Stimulated activated CD4-positive, alpha-beta T cell treated with anti-CD3 and anti-CD28 coated beads, TNF-alpha, amount 100 ng/mL, for 4 hours (primary cell): ENCODE data around the gene DNAH11.
"Not testable (repeated sequence)": the region's sequence is repeated elsewhere in the genome, so short reads cannot be mapped to it uniquely, and the experiment has no call there.

Experiments
- DNase-seq, 3 experiments: peaks; one replicate each; pipeline ENCODE4 v3.0.0-alpha.2; 2020; ENCODE audit warnings: low read depth in 3 of 3

Gene DNAH11

DNA sequence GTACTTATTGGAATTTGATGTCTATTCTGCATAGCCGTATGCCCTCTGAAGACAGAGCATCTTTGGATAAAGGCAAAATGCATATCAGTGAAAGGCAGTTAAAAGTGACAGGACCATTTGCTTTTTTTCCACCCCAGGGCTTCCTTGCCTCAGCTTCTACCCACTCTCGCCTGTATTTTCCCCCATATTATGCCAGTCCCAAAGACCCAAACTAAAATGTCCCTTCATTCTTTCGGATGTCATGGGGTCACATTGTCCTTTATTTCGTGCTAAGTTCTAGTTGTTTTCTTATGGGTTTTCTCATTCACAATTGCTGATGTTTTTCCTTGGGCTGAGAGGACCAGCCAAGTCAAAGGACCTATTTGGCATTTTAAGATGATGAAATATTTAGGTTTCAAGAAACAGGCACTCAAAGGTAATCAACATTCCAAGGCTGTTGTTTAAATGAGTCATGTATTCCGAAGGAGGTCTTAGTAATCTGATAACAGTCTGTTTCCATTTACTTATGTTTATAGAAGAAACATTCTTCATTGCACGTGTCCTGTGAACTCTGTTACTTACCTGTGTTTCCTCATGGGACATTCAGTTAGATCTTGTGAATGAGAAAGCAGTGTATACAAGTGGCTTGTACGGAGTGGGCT lies 74.1 kb downstream of the DNAH11 start:
- no peak for DNase-seq

DNA sequence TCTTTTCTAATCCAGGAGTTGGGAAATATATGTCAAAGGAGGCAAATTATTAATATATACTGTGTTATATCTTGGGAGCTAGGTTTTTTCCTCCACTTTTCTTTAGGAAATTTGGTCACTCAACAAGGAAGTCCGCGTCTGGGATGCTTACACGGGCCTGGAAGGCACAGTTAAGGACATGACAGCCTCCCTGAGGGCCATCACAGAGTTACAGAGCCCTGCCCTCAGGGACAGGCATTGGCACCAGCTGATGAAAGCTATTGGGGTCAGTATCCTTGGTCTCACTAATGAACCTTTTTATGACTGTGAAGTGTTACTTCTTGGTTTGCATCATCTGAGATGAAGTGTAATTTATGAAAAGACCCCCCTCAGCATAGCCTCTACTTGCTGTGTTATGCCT lies 74.7 kb downstream of the DNAH11 start:
- DNase-seq: no peak

DNA sequence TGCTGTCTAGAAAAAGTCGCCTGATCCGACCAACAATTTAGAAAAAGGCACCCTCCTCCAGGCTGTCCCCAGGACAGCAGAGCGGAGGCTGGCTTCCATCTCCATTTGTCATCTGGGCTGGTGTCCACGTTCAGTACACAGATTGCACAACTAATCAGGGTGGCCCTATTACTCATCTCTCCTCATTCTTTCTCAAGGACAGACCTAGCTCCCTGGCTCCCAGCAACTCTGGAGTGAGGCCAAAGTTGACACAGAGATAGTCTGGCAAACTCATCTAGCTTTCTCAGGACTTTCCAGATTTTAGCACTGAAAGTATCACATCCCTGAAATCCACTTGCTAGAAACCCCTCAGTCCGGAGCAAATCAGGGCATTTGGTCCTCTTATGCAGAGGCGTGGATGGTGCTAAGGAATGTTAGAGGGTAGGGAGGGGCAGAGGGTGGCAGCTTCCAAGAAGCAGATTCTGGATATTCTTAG lies 75.1 kb downstream of the DNAH11 start:
- DNase-seq: no peak

DNA sequence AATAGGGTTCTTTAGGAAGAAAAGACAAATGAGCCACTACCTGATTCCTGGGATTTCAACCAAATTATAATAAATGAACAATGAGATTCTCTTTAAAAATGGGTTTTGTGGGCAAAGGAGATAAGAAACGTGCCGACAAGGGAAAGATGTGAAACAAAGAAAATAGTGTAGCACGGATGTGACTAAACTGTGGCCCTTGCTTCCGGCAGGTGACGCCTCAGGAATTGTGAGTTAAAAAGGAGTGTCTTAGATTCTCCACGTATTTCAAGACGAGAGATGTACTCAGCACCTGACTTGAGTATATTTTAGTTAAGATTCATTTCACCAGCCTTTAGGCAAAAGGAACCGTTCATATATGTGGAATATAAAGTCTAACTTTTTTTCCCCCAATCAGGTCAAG lies 75.9 kb downstream of the DNAH11 start:
- no peak for DNase-seq

DNA sequence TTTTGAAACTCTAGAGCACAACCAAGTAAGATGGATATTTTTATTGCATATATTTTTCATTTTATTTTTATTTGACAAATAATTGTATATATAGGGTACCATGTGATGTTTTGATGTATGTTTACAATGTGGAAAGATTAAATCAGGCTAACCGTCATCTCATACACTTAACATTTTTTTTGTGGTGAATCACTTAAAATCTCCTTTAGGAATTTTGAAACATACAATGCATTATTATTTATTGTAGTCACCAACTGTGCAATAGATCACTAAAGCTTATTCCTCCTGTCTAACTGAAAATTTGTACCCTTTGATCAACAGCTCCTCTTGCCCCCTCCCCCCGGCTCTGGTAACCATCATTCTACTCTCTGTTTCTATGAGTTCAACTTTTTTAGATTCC lies 77.2 kb downstream of the DNAH11 start:
- DNase-seq: no peak

DNA sequence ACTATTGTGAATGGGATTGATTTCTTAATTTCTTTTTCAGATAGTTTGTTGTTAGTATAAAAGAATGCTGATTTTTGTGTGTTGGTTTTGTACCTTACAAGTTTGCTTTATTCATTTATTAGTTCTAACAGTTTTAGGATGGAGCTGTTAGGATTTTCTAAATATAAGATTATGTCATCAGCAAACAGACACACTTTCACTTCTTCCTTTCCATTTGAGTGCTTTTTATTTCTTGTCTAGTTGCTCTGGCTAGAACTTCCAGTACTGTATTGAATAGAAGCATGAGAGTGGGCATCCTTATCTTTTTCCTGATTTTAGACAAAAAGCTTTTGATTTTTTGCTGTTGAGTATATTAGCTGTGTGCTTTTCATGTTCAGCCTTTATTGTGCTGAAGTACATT lies 81.5 kb downstream of the DNAH11 start:
- no peak for DNase-seq

DNA sequence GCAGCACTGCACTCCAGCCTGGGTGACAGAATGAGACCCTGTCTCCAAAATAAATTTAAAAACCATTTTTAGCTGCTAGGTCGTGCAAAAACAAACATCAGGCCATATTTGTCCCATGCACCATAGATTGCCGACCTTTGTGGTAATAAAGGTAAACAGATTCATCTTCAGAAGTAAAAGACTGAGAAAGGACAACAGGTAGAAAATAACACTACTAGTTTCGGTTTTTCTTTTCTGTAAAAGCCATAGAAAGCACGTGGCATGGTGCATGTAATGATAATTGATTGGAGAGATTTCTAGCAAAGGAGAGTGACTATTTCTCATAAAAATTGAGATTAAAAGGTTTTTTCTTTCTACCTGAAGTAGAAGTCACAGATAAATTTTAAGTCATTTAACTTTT lies 93.9 kb downstream of the DNAH11 start:
- no peak for DNase-seq

DNA sequence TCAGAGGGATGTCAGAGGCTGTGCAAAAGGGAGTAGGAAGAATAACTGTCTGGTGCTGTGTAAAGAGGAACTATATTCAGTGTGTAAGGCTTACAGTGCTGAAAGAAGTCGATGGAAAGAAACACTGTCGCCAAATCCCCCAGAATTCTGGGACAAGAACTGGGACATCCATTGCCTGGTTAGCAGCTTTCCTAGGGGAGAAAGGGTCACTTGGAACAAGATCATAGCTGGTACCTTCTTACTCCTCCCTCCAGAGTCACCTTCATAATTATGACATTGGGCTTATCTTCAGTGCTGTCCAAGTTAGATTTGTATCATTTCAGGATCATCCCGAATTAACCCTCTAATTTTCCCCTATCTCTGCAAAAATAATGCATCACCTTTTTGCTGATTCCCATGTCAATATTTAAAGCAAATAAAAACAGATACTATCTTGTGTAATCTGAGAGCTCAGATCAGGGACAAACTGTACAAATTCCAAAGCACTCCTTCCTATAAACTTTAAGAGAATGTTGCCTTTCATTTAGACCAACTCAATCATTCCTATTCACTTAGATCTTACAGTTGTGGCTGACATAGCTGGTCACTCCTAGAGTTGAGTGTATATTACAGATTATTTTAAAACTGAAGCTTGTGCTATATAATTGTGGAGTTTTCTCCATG lies 96.5 kb downstream of the DNAH11 start:
- no peak for DNase-seq

DNA sequence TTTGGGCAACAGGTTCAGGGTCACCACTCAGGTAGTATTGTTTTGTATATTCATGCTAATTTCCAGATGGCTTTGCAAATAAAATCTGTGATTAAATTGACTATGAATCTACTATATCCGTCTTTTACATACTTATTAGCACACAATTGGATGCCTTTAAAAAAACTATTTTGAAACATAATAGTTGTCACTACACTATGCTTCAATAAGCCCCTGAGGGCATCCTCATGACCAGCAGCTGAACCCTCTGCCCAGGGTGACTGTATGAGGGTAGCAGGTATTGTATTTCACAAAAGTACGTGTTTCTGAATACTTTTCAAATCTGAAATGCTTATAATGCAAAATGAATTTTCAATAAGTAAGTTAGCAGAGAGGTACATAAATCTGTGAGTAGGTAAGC lies 97.3 kb downstream of the DNAH11 start:
- no peak for DNase-seq

DNA sequence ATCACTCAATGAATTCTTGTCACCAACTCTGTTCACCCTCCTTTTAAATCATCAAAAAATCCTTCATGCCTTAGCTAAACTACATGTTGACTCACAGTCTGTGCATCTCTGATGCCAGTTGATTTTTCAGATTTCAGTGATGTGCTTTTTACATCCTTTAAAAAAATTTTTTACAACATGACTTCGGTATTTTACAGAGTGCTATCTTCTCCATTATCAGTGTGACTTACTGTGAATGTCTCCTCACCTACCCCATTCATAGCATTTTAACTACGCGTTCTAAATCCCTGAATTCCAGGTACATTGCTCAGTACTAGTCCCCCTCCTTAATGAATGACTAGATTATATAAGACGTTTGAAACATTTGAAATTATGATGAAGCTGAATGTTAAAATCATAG lies 98.7 kb downstream of the DNAH11 start:
- DNase-seq: no peak

DNA sequence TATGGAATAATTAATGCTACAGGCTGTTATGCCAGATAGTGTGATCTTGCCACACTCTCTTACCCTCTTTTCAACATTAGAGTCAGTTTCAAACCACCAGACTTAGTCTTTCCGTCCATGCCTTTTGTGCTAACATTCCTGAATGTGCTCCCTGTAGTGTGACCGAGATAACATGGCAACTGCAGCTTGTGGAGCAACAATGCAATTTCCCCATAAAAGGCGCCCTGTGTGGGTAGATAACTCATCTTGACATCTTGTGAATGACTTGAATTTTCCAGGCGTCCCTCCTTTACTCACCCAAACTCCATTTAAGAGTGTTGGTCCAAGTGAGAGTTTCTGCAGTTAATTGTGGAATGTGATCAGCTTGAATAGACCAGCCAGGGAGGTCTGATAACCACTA lies 99.6 kb downstream of the DNAH11 start:
- DNase-seq: no peak

DNA sequence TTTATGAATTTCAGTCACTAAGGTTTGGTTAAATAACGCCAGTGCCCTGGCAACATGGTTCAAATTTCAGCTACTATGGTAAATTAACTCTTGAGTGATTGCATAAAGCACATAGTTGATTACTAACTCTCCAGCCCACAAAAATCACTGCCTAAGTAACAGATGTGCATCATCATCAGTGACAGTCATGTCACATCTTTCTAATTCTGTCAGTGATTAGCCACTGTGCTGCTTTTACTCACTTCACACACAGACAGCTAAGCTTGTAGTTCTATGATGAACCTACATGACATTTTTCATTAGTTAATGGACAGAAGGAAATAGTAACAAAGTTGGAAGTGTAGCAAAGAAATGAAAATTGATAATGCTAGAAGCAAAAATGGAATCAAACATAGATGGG lies 108.9 kb downstream of the DNAH11 start:
- no peak for DNase-seq

DNA sequence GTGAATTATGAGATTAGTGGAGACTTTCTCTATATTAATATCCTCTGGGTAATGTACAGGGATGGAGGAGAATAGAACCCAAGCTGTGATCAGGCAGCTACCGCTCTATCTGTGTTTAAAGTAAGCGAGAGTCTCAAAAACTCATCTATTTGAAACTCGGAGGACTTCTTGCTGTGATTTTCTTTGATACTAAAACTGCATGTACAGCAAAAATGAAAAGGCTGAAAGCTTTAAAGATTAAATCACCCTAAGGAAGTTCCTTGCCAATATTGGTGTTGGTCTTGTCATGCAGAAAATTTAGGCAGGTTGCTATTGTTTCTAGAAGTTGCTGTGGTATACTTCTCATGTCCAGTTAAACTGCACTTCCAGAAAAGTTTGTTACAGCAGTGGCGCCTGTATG lies 110.8 kb downstream of the DNAH11 start:
- DNase-seq: no peak

DNA sequence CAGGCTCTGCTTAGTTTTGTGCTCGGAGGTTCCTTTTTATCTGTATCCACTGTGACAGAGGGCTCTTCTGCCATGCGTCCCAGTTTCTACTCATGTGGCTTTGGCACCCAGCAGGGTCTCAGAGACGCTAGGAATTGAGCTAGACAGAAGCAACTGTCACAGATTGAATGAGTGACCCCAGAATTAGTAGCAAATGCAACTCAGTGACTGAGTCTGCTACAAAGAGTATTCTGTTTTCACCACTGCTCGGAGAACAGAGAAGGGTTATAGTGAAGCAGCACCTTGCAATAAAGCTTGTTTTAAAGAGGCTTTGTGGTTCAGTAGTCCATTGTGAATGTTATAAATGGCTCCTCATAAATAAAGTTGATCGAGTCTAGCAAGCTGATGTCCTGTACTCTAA lies 113.2 kb downstream of the DNAH11 start:
- no peak for DNase-seq

DNA sequence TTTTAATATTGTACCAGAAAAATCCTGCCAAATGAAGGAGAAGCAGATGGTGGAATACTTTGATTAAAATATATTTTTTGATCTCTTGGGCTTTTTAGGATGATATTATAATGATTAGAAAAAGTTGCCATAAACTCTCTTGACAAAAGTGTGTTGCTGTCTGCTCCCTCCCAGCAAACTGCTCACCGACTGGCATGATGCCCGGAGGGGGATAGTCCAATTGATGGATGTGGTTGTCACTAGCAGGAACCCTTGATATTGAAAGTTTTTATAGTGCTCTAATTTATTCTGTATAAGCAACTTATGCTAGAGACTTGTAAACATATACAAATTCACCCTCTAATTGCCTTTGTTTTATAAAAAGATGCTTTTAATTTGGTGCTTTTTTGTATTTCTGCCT lies 114.0 kb downstream of the DNAH11 start:
- DNase-seq: no peak

DNA sequence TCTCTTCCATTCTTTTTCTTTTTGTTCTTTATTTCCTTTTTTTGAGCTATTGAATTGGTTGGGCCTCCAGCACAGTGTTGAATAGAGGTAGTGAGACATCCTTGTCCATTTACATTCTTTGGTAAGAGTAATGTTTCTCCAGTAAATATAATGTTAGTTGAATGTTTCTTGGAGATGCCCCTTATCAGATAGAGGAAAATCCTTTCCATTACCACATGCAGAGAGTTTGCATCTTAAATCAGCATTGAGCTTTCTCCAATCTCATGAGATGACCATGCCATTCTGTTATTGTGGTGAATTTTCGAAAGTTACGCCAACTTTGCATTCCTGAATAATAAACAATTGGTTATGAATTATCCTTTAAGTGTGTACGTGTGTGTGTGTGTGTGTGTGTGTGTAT lies 127.7 kb downstream of the DNAH11 start:
- DNase-seq: no peak

DNA sequence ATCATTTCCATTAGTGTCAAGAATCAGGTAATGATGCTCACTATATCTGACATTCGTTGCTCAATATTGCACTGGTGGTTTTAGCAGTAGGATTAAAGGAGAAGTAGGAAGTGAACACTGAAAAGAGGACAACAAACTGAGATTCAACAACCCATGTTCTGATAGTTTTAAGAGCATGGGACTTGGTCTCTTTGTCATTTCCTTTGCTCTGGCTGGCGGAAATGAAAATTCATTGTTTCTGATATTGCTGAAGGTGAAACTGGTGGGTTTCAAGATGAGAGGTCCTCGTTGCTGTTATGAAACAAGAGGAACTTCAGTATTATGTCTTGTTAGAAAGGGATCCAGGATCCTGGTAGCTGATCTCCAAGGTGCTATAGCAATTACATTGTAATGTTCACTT lies 129.0 kb downstream of the DNAH11 start:
- DNase-seq: no peak

DNA sequence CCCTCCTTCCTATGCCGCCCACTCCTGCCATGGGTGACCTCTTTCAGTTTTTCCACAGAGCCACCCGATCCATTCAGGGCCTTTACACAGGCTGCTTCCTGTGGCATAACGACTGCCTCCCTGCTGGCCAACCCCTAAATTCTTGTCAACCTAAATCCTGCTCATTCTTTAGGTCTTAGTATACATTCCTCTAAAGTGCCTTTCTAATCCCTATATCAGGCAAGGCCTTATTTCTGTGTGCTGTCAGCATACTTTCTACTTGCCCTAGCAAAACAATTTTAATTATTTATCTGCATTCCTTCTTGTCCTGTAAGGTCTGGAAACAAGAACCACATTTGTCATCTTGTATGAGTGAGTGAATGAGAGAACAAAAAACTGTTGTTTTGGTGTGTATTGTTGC lies 132.4 kb downstream of the DNAH11 start:
- no peak for DNase-seq

DNA sequence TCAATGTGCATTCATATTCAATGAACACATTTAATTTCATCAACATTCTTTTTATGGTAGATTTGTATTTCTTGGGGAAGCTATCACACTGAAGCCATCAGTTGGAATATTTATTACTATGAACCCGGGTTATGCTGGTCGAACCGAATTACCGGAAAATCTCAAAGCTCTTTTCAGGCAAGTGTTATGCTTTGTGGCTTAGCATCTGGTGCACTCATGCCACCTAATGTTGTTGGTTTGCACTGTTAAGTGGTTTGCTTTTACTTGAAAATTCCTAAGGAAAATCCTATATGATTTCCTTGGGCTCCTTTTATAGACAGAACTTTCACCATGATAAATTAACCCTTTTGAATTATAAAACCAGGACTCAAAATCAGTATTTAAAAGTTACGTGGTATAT lies 147.9 kb downstream of the DNAH11 start:
- DNase-seq: no peak

DNA sequence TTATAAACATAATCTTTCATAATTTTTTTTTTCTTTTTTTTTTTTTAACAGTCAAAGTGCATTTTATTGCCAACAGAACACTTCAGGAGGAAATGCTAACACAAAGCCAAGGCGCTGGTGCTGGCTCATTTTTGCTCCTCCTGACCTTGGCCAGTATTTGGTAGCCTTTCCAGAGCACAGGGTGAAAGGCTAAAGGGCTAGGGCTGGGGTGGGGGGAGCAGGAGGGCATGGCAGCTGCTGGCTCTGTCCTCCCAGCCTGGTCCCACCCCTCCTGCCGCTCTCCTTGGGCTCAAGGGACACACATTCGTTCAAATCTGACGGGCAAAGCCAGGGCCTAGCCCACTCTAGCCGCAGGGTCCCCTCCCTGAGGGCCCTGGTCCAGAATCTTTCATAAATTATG lies 148.3 kb downstream of the DNAH11 start:
- DNase-seq: not testable (repeated sequence)

DNA sequence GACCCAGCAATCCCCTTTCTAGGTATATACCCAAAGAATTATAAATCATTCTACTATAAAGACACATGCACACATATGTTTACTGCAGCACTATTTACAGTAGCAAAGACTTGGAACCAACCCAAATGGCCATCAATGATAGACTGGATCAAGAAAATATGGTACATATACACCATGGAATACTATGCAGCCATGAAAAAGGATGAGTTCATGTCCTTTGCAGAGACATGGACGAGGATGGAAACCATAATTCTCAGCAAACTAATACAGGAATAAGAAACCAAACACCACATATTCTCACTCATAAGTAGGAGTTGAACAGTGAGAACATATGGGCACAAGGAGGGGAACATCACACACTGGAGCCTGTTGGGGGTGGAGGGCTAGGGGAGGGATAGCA lies 157.7 kb downstream of the DNAH11 start:
- DNase-seq: not testable (repeated sequence)

DNA sequence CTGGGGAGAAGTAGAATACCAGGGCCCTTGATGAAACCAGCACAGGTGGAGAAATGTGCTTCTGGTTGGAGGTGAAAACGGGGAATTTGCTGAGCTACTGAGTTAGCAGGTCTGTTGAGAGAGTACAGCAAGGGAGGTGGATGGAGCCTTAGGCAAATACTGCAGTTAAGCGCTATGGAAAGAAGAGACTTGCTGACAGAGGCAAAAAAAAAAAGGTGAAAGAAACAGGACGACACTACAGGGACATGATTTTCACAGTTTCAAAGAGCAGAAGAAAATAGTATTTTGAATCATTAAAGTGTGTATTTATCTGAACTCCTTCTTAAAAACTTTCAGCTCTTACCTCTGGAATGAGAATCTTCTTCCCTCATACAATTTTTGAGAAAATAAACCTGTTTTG lies 159.5 kb downstream of the DNAH11 start:
- no peak for DNase-seq

DNA sequence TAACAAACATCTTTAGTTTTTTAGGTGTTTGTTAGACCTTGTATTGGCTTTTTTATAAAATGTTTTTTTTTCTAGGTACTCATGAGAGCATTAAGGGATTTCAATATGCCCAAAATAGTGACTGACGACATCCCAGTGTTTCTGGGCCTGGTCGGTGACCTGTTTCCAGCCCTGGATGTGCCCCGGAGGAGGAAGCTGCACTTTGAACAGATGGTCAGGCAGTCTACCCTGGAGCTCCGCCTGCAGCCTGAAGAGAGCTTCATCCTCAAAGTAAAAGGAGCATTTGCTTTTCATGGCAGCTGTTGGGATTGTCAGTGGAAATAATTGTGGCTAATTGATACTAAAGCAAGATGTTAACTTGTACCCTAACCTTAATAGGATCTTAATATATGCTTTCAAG lies 161.5 kb downstream of the DNAH11 start:
- DNase-seq: no peak

DNA sequence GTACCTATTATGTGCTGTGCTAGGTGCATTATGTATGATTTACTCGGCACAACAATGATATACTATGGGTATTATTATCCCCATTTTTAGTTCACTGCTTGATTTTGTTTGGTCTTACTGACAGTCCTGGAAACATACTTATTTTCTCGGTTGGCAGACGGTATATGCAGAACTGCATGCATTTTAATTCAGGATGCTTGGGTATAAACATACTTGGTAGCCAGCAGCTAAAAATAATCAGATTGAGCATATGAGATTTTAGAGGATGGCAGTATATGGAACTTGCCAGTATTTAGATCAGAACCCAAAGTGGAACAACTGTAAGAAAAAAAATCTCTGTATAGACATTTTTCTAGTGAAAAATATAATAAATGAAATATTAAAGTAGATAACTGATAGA lies 163.3 kb downstream of the DNAH11 start:
- DNase-seq: no peak
